ENCODE data around the gene E2F3. TPM values are rescaled to one million over a fixed set of nuclear protein-coding genes. Genes with fewer than 3 reads are reported as not detected.

The E2F3 gene
- polyA plus RNA-seq, 3 donors: 7.5 to 14.6 (median 8.9) TPM

DNA sequence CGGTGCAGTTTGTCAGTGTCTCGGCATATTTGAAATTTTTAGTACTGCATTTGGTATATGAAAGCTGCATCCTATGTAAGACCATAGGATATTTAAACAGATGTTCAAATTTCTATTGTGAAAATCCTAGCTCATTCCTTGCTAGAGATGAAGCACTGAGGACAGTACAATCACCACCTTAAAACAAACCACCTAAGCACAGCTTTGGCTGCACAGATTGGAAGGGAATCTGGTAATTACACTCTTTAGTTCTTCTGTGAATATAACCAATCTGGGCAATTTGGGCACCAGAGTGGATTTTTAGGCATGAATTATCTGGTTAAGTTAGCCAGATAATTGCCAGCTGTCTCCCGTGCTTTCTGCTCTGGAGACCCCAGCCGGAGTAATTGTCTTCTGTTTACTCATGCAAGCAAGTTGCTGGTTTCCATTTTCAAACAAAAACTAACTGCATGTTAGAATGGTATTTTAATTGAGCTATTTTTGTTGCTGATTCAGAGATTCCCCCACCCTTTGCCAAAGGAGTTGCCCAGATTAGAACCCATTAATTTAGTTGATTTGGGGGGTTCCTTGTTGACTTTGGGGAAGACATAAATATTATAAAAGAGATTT lies 36.9 kb downstream of the E2F3 start:
- TF ChIP-seq, protein P1, sequence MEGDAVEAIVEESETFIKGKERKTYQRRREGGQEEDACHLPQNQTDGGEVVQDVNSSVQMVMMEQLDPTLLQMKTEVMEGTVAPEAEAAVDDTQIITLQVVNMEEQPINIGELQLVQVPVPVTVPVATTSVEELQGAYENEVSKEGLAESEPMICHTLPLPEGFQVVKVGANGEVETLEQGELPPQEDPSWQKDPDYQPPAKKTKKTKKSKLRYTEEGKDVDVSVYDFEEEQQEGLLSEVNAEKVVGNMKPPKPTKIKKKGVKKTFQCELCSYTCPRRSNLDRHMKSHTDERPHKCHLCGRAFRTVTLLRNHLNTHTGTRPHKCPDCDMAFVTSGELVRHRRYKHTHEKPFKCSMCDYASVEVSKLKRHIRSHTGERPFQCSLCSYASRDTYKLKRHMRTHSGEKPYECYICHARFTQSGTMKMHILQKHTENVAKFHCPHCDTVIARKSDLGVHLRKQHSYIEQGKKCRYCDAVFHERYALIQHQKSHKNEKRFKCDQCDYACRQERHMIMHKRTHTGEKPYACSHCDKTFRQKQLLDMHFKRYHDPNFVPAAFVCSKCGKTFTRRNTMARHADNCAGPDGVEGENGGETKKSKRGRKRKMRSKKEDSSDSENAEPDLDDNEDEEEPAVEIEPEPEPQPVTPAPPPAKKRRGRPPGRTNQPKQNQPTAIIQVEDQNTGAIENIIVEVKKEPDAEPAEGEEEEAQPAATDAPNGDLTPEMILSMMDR (IDR thresholded peaks at IDR 0.05): no peak
- H3K9me3 Mint-ChIP-seq: peaks cover 0 to 3% (median 0%) of the 10 kb centered on the region in 7 donors
- peaks cover 26 to 51% of the 10 kb centered on the region in 2 donors for H3K36me3 Mint-ChIP-seq
- H3K4me1 Mint-ChIP-seq: peaks cover 22% of the 10 kb centered on the region
- Histone ChIP-seq H2AFZ (ENCODE audit: insufficient read depth, low read depth, low read length, poor library complexity, severe bottlenecking) (no peak overlapping the region), H3K79me2 (ENCODE audit: insufficient read depth, low read length) (peaks cover 98% of the 10 kb centered on the region), H3K27ac (ENCODE audit: low read depth in 1 of 2, low read length in 2 of 2) (peak overlapping the region in 1 of 2 donors; percentile 46), H3K4me3 (replicated peaks in 1 of 3; ENCODE audit: low read depth in 2 of 3, low read length in 3 of 3) (no peak overlapping the region), H3K36me3 (replicated peaks in 1 of 2; ENCODE audit: control insufficient read depth in 1 of 2, insufficient read depth in 2 of 2, low read length in 2 of 2) (peaks cover 0 to 56% of the 10 kb centered on the region in 2 donors), H3K9me3 (replicated peaks in 1 of 2; ENCODE audit: control insufficient read depth in 1 of 2, insufficient read depth in 1 of 2, low read length in 2 of 2) (no peaks in the 10 kb centered on the region), H3K27me3 (ENCODE audit: control insufficient read depth in 2 of 2, insufficient read depth in 2 of 2, low read length in 2 of 2) (no peaks in the 10 kb centered on the region), H3K4me2 (replicated peaks; ENCODE audit: extremely low read depth, low read length, poor library complexity, severe bottlenecking) (no peak overlapping the region), H3K9ac (ENCODE audit: insufficient read depth, low read length, poor library complexity, severe bottlenecking) (no peak overlapping the region), H3K4me1 (ENCODE audit: control insufficient read depth in 1 of 2, insufficient read depth in 2 of 2, low read length in 2 of 2) (peaks cover 2 to 4% of the 10 kb centered on the region in 2 donors), H4K20me1 (ENCODE audit: insufficient read depth, low read length) (peaks cover 76% of the 10 kb centered on the region)
- H3K27ac Mint-ChIP-seq: peak overlapping the region in 2 of 7 donors; percentile 21 to 35
- intact Hi-C loops (cut with micrococcal nuclease): no loop called here
- no peaks in the 10 kb centered on the region for H3K27me3 Mint-ChIP-seq (ENCODE audit: low read depth in 3 of 3)
- WGBS (ENCODE audit: insufficient coverage): 100% methylated on average over 1 of the region's 4 CpGs
- DNase-seq: no peak
- no peak overlapping the region for H3K4me3 Mint-ChIP-seq

DNA sequence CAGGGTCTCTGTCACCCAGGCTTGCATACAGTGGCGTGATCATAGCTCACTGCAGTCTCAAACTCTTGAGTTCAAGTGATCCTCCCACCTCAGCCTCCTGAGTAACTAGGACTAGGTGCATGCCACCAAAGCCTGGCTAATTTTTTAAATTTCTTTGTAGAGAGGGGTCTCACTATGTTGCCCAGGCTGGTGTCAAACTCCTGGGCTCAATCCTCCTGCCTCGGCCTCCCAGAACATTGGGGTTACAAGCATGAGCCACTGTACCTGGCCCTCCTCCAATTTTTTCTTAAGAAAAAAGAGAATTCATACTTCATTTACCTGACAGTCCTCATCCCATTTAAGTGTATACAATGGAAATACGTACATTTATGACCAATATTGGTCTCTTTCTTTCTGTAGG lies 37.9 kb downstream of the E2F3 start:
- H3K27me3 Mint-ChIP-seq (ENCODE audit: low read depth in 3 of 3): no peaks in the 10 kb centered on the region
- H3K4me2 ChIP-seq (replicated peaks; ENCODE audit: extremely low read depth, low read length, poor library complexity, severe bottlenecking): no peak overlapping the region
- no peak overlapping the region for H3K4me3 Mint-ChIP-seq
- H2AFZ ChIP-seq (ENCODE audit: insufficient read depth, low read depth, low read length, poor library complexity, severe bottlenecking): no peak overlapping the region
- no peaks in the 10 kb centered on the region for H3K9me3 ChIP-seq (replicated peaks in 1 of 2; ENCODE audit: control insufficient read depth in 1 of 2, insufficient read depth in 1 of 2, low read length in 2 of 2)
- H3K79me2 ChIP-seq (ENCODE audit: insufficient read depth, low read length): peaks cover 98% of the 10 kb centered on the region
- H3K9me3 Mint-ChIP-seq: peaks cover 0 to 3% (median 0%) of the 10 kb centered on the region in 7 donors
- no peak for DNase-seq
- peaks cover 27 to 52% of the 10 kb centered on the region in 2 donors for H3K36me3 Mint-ChIP-seq
- no peak overlapping the region for H3K9ac ChIP-seq (ENCODE audit: insufficient read depth, low read length, poor library complexity, severe bottlenecking)
- no CpG with 5 or more reads among the region's 3 CpGs for WGBS (ENCODE audit: insufficient coverage)
- H3K4me1 ChIP-seq (ENCODE audit: control insufficient read depth in 1 of 2, insufficient read depth in 2 of 2, low read length in 2 of 2): peaks cover 12% of the 10 kb centered on the region in 2 donors
- H3K36me3 ChIP-seq (replicated peaks in 1 of 2; ENCODE audit: control insufficient read depth in 1 of 2, insufficient read depth in 2 of 2, low read length in 2 of 2): peaks cover 0 to 55% of the 10 kb centered on the region in 2 donors
- H3K27ac Mint-ChIP-seq: peak overlapping the region in 3 of 7 donors; percentile 1 to 71 (median 48)
- intact Hi-C loops (cut with micrococcal nuclease): no loop called here
- H3K27ac ChIP-seq (ENCODE audit: low read depth in 1 of 2, low read length in 2 of 2): peak overlapping the region in 1 of 2 donors; percentile 59
- TF ChIP-seq, protein P1 (IDR thresholded peaks at IDR 0.05): no peak
- H3K4me1 Mint-ChIP-seq: peaks cover 28% of the 10 kb centered on the region
- H3K27me3 ChIP-seq (ENCODE audit: control insufficient read depth in 2 of 2, insufficient read depth in 2 of 2, low read length in 2 of 2): no peaks in the 10 kb centered on the region
- H4K20me1 ChIP-seq (ENCODE audit: insufficient read depth, low read length): peaks cover 69% of the 10 kb centered on the region
- no peak overlapping the region for H3K4me3 ChIP-seq (replicated peaks in 1 of 3; ENCODE audit: low read depth in 2 of 3, low read length in 3 of 3)

Data from CD14-positive monocyte (primary cell).